Transverse colon (tissue), 4 donors: ENCODE measurements around the gene OTOG. TPM values are rescaled to one million over a fixed set of nuclear protein-coding genes. Genes with fewer than 3 reads are reported as not detected.

Experiments used
- DNase-seq: peaks from one replicate; pipeline ENCODE4 v3.0.0-alpha.2; 2019
- H3K27ac ChIP-seq, 4 donors: fragments of 200-600 bp; sonication (generic); 2 replicates each; pipeline ENCODE4 v1.5.1; 2016 to 2018; ENCODE audit warnings: inconsistent platforms in 4 of 4
- H3K27me3 ChIP-seq: fragments of 200-600 bp; sonication (generic); 2 replicates; pipeline ENCODE4 v1.5.1; 2017; ENCODE audit warnings: inconsistent platforms
- H3K36me3 ChIP-seq, 4 donors: fragments of 200-600 bp; sonication (generic); 2 replicates each; pipeline ENCODE4 v1.5.1; 2017 to 2019; ENCODE audit warnings: inconsistent platforms in 4 of 4
- H3K4me1 ChIP-seq, 4 donors: fragments of 200-600 bp; sonication (generic); 2 replicates each; pipeline ENCODE4 v1.5.1; 2017 to 2020; ENCODE audit warnings: inconsistent platforms in 4 of 4
- H3K4me3 ChIP-seq, 4 donors: fragments of 200-600 bp; sonication (generic); 1 replicate in 1 of 4; 2 replicates in 3 of 4; pipeline versions ENCODE4 v1.5.1 to v1.6.1; 2017 to 2019; ENCODE audit warnings: inconsistent platforms in 4 of 4
- H3K9me3 ChIP-seq, 2 donors: fragments of 200-600 bp; sonication (generic); 2 replicates each; pipeline ENCODE4 v1.5.1; 2017 to 2019; ENCODE audit warnings: inconsistent platforms in 2 of 2
- CTCF ChIP-seq, 5 experiments: fragments of 200-600 bp in 3 of 5; fragments of 450-650 bp in 2 of 5; sonication (generic) in 3 of 5; IDR thresholded peaks; 1 replicate in 2 of 5; 2 replicates in 3 of 5; pipeline ENCODE4 v1.5.1; 2016 to 2017; ENCODE audit warnings: antibody characterized with exemption in 5 of 5, inconsistent platforms in 3 of 5, mild to moderate bottlenecking in 2 of 5, moderate library complexity in 1 of 5
- EP300 ChIP-seq: sonication (generic); formaldehyde crosslinking; IDR thresholded peaks from one replicate; pipeline ENCODE4 v1.6.1; 2017; ENCODE audit warnings: antibody characterized with exemption, low read depth
- POLR2A ChIP-seq: fragments of 450-650 bp; IDR thresholded peaks from one replicate; pipeline ENCODE4 v1.6.1; 2016; ENCODE audit warnings: antibody characterized with exemption, mild to moderate bottlenecking, moderate library complexity
- POLR2AphosphoS5 ChIP-seq, 3 donors: sonication (generic); formaldehyde crosslinking; IDR thresholded peaks; one replicate each; pipeline ENCODE4 v1.6.1; 2016; ENCODE audit warnings: antibody characterized with exemption in 3 of 3
- WGBS, 2 donors: methylation state at CpG; one replicate each; pipeline ENCODE4 v1.1.5; 2018; ENCODE audit warnings: low coverage in 1 of 2; 5-methylcytosine and 5-hydroxymethylcytosine counted together
- in situ Hi-C, 4 donors: fragments of 200-750 bp; cut with MboI; loops; one replicate each; pipeline versions ENCODE4 v1.15.0 to v1.15.1; 2017; ENCODE audit warnings: low sequenced_read_pairs in 3 of 4, low pct_ligation_motif_present in 1 of 4, low pct_unique_long_range_greater_than_20kb in 1 of 4
- intact Hi-C: fragments of 100-400 bp; cut with DNase I; formaldehyde crosslinking; loops from one replicate; pipeline ENCODE4 v1.15.1; 2023; ENCODE audit warnings: low total_unique reads
- total RNA-seq, 4 donors: library from RNA; depleted of rRNA; stranded (reverse); fragments of >200 nt; gene quantifications; one replicate each; pipeline ENCODE4 v1.1.0, GENCODE V29; 2016

Gene OTOG
- total RNA-seq, 4 donors from 2014 or later, result not detected

- intact Hi-C loops, result no loop called here
- H3K4me1 ChIP-seq, result peaks cover 0 to 15% (median 7%) of the 10 kb centered on the region in 4 donors
- H3K36me3 ChIP-seq, result no peaks in the 10 kb centered on the region
- H3K9me3 ChIP-seq, result no peaks in the 10 kb centered on the region
- H3K4me3 ChIP-seq, result no peak overlapping the region
- 74% methylated on average over 6 of the region's 6 CpGs; no CpG with 5 or more reads in 1 of the 2 donors for WGBS, 2 donors
- no peak for DNase-seq
- no peaks in the 10 kb centered on the region for H3K27me3 ChIP-seq
- in situ Hi-C loops, result no loop called here
- TF ChIP-seq POLR2A (no peak), CTCF (IDR thresholded peaks at IDR 0.05) (no peak), EP300 (no peak), POLR2AphosphoS5 (IDR thresholded peaks at IDR 0.05) (no peak)
- H3K27ac ChIP-seq, result no peak overlapping the region
Observed at GRCh38 chr11:17533341-17533740, 13.7 kb upstream of the OTOG start.

- Histone ChIP-seq H3K27ac (no peak overlapping the region), H3K4me3 (no peak overlapping the region), H3K4me1 (peaks cover 0 to 15% (median 7%) of the 10 kb centered on the region in 4 donors), H3K9me3 (no peaks in the 10 kb centered on the region), H3K36me3 (no peaks in the 10 kb centered on the region), H3K27me3 (no peaks in the 10 kb centered on the region)
- 83 to 88% methylated on average over 1 to 8 of the region's 11 CpGs for WGBS, 2 donors
- TF ChIP-seq CTCF (IDR thresholded peaks at IDR 0.05), result no peak
- no peak for TF ChIP-seq POLR2A
- TF ChIP-seq POLR2AphosphoS5 (IDR thresholded peaks at IDR 0.05), result no peak
- TF ChIP-seq EP300, result no peak
- no peak for DNase-seq
- in situ Hi-C loops, result no loop called here
- intact Hi-C loops, result no loop called here
Observed at GRCh38 chr11:17533778-17534415, 13.2 kb upstream of the OTOG start.

GRCh38 chr11:17535488-17535887 lies 11.6 kb upstream of the OTOG start:
- H3K27ac ChIP-seq, result no peak overlapping the region
- H3K27me3 ChIP-seq, result no peaks in the 10 kb centered on the region
- TF ChIP-seq CTCF (IDR thresholded peaks at IDR 0.05), result no peak
- no peak for TF ChIP-seq POLR2AphosphoS5 (IDR thresholded peaks at IDR 0.05)
- no peak for TF ChIP-seq POLR2A
- TF ChIP-seq EP300, result no peak
- H3K4me3 ChIP-seq, result no peak overlapping the region
- no peaks in the 10 kb centered on the region for H3K36me3 ChIP-seq
- DNase-seq, result no peak
- intact Hi-C loops (no loop called here), in situ Hi-C loops (no loop called here)
- WGBS, 2 donors, result 80 to 93% methylated on average over 2 to 3 of the region's 3 CpGs
- H3K4me1 ChIP-seq, result peaks cover 0 to 16% (median 7%) of the 10 kb centered on the region in 4 donors
- no peaks in the 10 kb centered on the region for H3K9me3 ChIP-seq

GRCh38 chr11:17537261-17537660 lies 9.8 kb upstream of the OTOG start:
- no peak for DNase-seq
- 87 to 90% methylated on average over 6 to 8 of the region's 8 CpGs for whole genome bisulfite sequencing, 2 donors
- Histone ChIP-seq H3K4me1 (peaks cover 0 to 16% (median 10%) of the 10 kb centered on the region in 4 donors), H3K27ac (no peak overlapping the region), H3K27me3 (no peaks in the 10 kb centered on the region), H3K4me3 (no peak overlapping the region), H3K36me3 (no peaks in the 10 kb centered on the region), H3K9me3 (no peaks in the 10 kb centered on the region)
- no peak for TF ChIP-seq CTCF (IDR thresholded peaks at IDR 0.05)
- TF ChIP-seq EP300, result no peak
- no peak for TF ChIP-seq POLR2AphosphoS5 (IDR thresholded peaks at IDR 0.05)
- no peak for TF ChIP-seq POLR2A
- in situ Hi-C loops, result no loop called here
- intact Hi-C loops, result no loop called here
